GM12878 (cell line): Measurements from ENCODE around the gene MAN2B1. TPM values are rescaled to one million over a fixed set of nuclear protein-coding genes. Genes with fewer than 3 reads are reported as not detected.

Experiments used
- ATAC-seq: fragments of 200-7000 bp; cut with Tn5 transposase; 3 replicates; pipeline ENCODE4 v1.9.1; 2020; ENCODE audit warnings: mild to moderate bottlenecking, moderate library complexity
- BruUV-seq: library from RNA; stranded (reverse); fragments of 400-500 nt; replicated peaks from 2 replicates; lab custom pipeline; 2021; lab: Mats Ljungman, UMichigan
- CTCF ChIA-PET: fragments of 300-600 bp; sonication (Branson Sonifier 250); formaldehyde crosslinking; extraction: SDS; loops from one replicate; lab custom pipeline; 2021; ENCODE audit warnings: inconsistent platforms; lab: Yijun Ruan, JAX
- POLR2A ChIA-PET: fragments of 350-600 bp; formaldehyde crosslinking; extraction: SDS; loops from one replicate; lab custom pipeline; 2021; ENCODE audit warnings: inconsistent platforms; lab: Charles Lee
- RAD21 ChIA-PET: fragments of 300-600 bp; sonication (Branson Sonifier 250); formaldehyde crosslinking; loops from one replicate; lab custom pipeline; 2023; ENCODE audit warnings: antibody characterized with exemption; ENCODE audit not compliant: unreplicated experiment; lab: Charles Lee
- SMC1A ChIA-PET: fragments of 300-600 bp; sonication (Branson Sonifier 250); formaldehyde crosslinking; loops from one replicate; lab custom pipeline; 2023; ENCODE audit not compliant: unreplicated experiment, uncharacterized antibody; lab: Charles Lee
- DNase-seq: peaks from one replicate; pipeline ENCODE4 v3.0.0-alpha.2; 2011; ENCODE audit warnings: low read depth, low spot score
- FAIRE-seq: peaks from 3 replicates; lab custom pipeline; 2011; peaks lifted over from hg19 to GRCh38; lab: Jason Lieb, UNC
- H2AFZ ChIP-seq: 2 replicates; pipeline ENCODE4 v1.6.0; 2011; ENCODE audit warnings: low read depth, low read length, control low read depth; ENCODE audit not compliant: control insufficient read depth
- H3K27ac ChIP-seq: 2 replicates; pipeline ENCODE4 v1.5.1; 2011; ENCODE audit warnings: control low read depth; ENCODE audit not compliant: control insufficient read depth, insufficient read depth
- H3K27me3 ChIP-seq, 2 experiments: replicated peaks in 1 of 2; 2 replicates each; pipeline versions ENCODE4 v1.6.0 to v1.6.1; 2011; ENCODE audit warnings: low read length in 1 of 2; ENCODE audit not compliant: control insufficient read depth in 2 of 2, insufficient read depth in 2 of 2
- H3K36me3 ChIP-seq, 2 experiments: 2 replicates each; pipeline ENCODE4 v1.5.1; 2011; ENCODE audit warnings: low read length in 1 of 2; ENCODE audit not compliant: control insufficient read depth in 2 of 2, insufficient read depth in 2 of 2
- H3K4me1 ChIP-seq: 2 replicates; pipeline ENCODE4 v1.6.1; 2011; ENCODE audit warnings: mild to moderate bottlenecking, low read length, moderate library complexity, mixed read lengths; ENCODE audit not compliant: control insufficient read depth, insufficient read depth
- H3K4me2 ChIP-seq: 2 replicates; pipeline ENCODE4 v1.6.0; 2011; ENCODE audit warnings: control low read depth; ENCODE audit not compliant: control insufficient read depth, insufficient read depth
- H3K4me3 ChIP-seq: fragments of 200-600 bp; sonication (generic); 2 replicates; pipeline ENCODE4 v1.5.1; 2016
- H3K79me2 ChIP-seq: 2 replicates; pipeline ENCODE4 v1.6.0; 2011; ENCODE audit warnings: low read length; ENCODE audit not compliant: control insufficient read depth, insufficient read depth
- H3K9ac ChIP-seq: 2 replicates; pipeline ENCODE4 v1.8.0; 2011; ENCODE audit warnings: low read length, control low read depth, mixed read lengths; ENCODE audit not compliant: control insufficient read depth, insufficient read depth
- H3K9me3 ChIP-seq: replicated peaks from 3 replicates; pipeline ENCODE4 v1.5.1; 2011; ENCODE audit warnings: mild to moderate bottlenecking, low read length; ENCODE audit not compliant: control insufficient read depth, insufficient read depth
- H4K20me1 ChIP-seq: 2 replicates; pipeline ENCODE4 v1.6.0; 2011; ENCODE audit not compliant: control insufficient read depth, insufficient read depth
- JUND ChIP-seq: IDR thresholded peaks from 2 replicates; pipeline ENCODE4 v1.6.1; 2012; ENCODE audit warnings: low read depth, mild to moderate bottlenecking, low read length, improper control_type of control experiment, moderate library complexity
- LARP7 ChIP-seq: fragments of 450-650 bp; IDR thresholded peaks from 2 replicates; pipeline ENCODE4 v1.6.1; 2017; ENCODE audit warnings: mild to moderate bottlenecking
- PML ChIP-seq: IDR thresholded peaks from 2 replicates; pipeline ENCODE4 v1.6.1; 2012; ENCODE audit warnings: low read length, inconsistent platforms
- ZNF384 ChIP-seq: IDR thresholded peaks from 2 replicates; pipeline ENCODE4 v1.6.1; 2012; ENCODE audit warnings: low read depth, mild to moderate bottlenecking, low read length, improper control_type of control experiment, borderline replicate concordance
- WGBS: methylation state at CpG from one replicate; pipeline ENCODE4 v1.1.6; 2016; ENCODE audit warnings: low lambda C conversion rate; ENCODE audit not compliant: insufficient replicate concordance, insufficient coverage; ENCODE audit errors: missing lambda C conversion rate; 5-methylcytosine and 5-hydroxymethylcytosine counted together
- in situ Hi-C: fragments of 300-500 bp; cut with MboI; formaldehyde crosslinking; loops from 9 replicates; pipeline ENCODE4 v1.14.3; 2018; ENCODE audit warnings: mixed read lengths
- intact Hi-C: fragments of 100-400 bp; cut with micrococcal nuclease; formaldehyde crosslinking; loops from one replicate; pipeline ENCODE4 v1.14.2; 2022; ENCODE audit not compliant: unreplicated experiment
- polyA plus RNA-seq, 11 experiments: library from polyadenylated mRNA; depleted of rRNA in 4 of 11; unstranded in 6 of 11; stranded (reverse) in 5 of 11; fragments of >200 nt; fragmentation: Nextera tagmentation in 4 of 11; fragmentation: Illumina TruSeq in 1 of 11; extraction: Ambion mirVana in 4 of 11; extraction: Trizol in 1 of 11; gene quantifications; 1 replicate in 1 of 11; 2 replicates in 10 of 11; pipeline versions ENCODE4 v1.2.1 to v1.2.3, GENCODE V29; 2011 to 2016; ENCODE audit warnings: inconsistent platforms in 2 of 11, missing spikeins in 2 of 11, low read depth in 1 of 11
- total RNA-seq, 4 experiments: library from RNA; depleted of rRNA in 3 of 4; stranded (reverse); fragments of >200 nt in 3 of 4; fragmentation: Illumina TruSeq in 1 of 4; extraction: Trizol in 1 of 4; gene quantifications; 2 replicates each; pipeline versions ENCODE4 v1.2.1 to v1.2.3, GENCODE V29; 2013 to 2021
- TF ChIP-seq, protein P1 (sequence below): fragments of 450-650 bp; IDR thresholded peaks from 2 replicates; pipeline ENCODE4 v1.6.1; 2017; ENCODE audit warnings: mild to moderate bottlenecking

Gene MAN2B1
- total and polyA plus RNA-seq, 10 of the 15 experiments (the other 5 are each of a cell fraction or from before 2014, with no cell fraction given): 7.6 to 224 (median 81.4) TPM

DNA sequence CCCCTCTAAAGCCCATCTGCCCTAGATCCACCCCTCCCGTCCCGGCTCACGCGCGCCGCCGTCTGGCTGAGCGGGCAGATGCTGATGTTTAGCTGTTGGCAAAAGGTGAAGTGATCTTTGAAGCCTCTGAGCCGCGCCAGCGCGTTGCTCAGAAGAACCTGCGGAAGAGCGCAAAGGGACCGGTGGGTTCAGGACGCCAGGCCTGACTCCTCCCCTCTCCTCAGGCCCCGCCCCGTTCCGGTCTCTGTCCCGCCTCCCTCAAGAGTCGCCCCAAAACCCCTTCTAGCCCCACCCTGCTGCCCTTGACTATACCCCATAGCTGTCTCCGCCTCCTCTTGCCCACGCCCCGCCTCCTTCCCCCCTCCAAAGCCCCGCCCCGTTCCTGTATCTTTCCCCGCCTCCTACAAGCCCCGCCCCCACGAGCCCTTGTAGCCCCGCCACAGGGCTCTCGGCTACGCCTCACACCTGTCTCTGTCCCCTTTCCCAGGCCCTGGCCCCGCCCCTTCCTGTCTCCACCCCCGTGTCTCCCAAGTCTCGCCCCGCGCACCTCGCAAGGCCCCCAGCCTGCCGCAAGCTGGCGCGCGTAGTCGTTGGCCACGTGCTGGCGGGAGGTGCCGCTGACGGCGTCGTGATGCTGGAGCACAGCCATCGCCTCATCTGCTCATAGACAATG is 9.5 kb downstream of the MAN2B1 start:
- no TSS peak for BruUV-seq
- 97% methylated on average over 28 of the region's 50 CpGs for WGBS
- TF ChIP-seq ZNF384: no peak
- TF ChIP-seq PML: no peak
- TF ChIP-seq, protein P1, sequence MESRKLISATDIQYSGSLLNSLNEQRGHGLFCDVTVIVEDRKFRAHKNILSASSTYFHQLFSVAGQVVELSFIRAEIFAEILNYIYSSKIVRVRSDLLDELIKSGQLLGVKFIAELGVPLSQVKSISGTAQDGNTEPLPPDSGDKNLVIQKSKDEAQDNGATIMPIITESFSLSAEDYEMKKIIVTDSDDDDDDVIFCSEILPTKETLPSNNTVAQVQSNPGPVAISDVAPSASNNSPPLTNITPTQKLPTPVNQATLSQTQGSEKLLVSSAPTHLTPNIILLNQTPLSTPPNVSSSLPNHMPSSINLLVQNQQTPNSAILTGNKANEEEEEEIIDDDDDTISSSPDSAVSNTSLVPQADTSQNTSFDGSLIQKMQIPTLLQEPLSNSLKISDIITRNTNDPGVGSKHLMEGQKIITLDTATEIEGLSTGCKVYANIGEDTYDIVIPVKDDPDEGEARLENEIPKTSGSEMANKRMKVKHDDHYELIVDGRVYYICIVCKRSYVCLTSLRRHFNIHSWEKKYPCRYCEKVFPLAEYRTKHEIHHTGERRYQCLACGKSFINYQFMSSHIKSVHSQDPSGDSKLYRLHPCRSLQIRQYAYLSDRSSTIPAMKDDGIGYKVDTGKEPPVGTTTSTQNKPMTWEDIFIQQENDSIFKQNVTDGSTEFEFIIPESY: 0 out of 2 replicates have a peak, but pooled peaks have one; percentile 23
- TF ChIP-seq LARP7: no peak
- TF ChIP-seq JUND: no peak
- ChIA-PET POLR2A (no interaction called here), RAD21 (no interaction called here), CTCF (no interaction called here), SMC1A (interaction anchor here (1.2 kb wide), 1 partner anchor 15 kb away, joined by 4 read pairs; no protein-coding TSS in a partner anchor)
- Histone ChIP-seq H3K4me1 (no peaks in the 10 kb centered on the region), H4K20me1 (no peaks in the 10 kb centered on the region), H3K27ac (no peak overlapping the region), H3K36me3 (peaks cover 18 to 21% of the 10 kb centered on the region in 2 experiments; a peak in 3 of 4 replicates), H3K27me3 (no peaks in the 10 kb centered on the region), H3K9me3 (no peaks in the 10 kb centered on the region; the same call in 2 of the 3 replicates), H3K9ac (no peak overlapping the region), H3K79me2 (no peaks in the 10 kb centered on the region), H2AFZ (no peak overlapping the region), H3K4me2 (no peak overlapping the region), H3K4me3 (no peak overlapping the region)
- DNase-seq (no peak), ATAC-seq (peak; percentile 57), FAIRE-seq (no peak)
- in situ Hi-C loops: no loop called here
- intact Hi-C loops: no loop called here
